GM19023 (cell line): ENCODE data around the gene TRIM25.
"Not testable (repeated sequence)": the region's sequence is repeated elsewhere in the genome, so short reads cannot be mapped to it uniquely, and the experiment has no call there.

Experiments
- ATAC-seq: cut with Tn5 transposase; IDR thresholded peaks from one replicate; pipeline ENCODE4 v1.9.1; 2021; ENCODE audit warnings: mild to moderate bottlenecking, moderate library complexity; ENCODE audit not compliant: unreplicated experiment

Gene TRIM25

GRCh38 chr17:56913867-56914580 lies at the start of gene TRIM25:
Gene TRIM25 (minus strand): TSS chr17:56914049. CDS start chr17:56913988, 61 bp downstream.
- peak; percentile 74 for ATAC-seq

- ATAC-seq = peak; percentile 98
Observed at GRCh38 chr17:56960596-56961538, 47.0 kb upstream of the TRIM25 start, which contains the start of gene COIL. Gene COIL (minus strand): TSS chr17:56961050. CDS start chr17:56961019, 31 bp downstream.

GRCh38 chr17:56956992-56957391 lies 43.1 kb upstream of the TRIM25 start:
- no peak for ATAC-seq

GRCh38 chr17:56949595-56949994 lies 35.7 kb upstream of the TRIM25 start:
- ATAC-seq = no peak

GRCh38 chr17:56948491-56948890 lies 34.6 kb upstream of the TRIM25 start:
- no peak for ATAC-seq

GRCh38 chr17:56947741-56948140 lies 33.9 kb upstream of the TRIM25 start:
- ATAC-seq = no peak

GRCh38 chr17:56945938-56946505 lies 32.2 kb upstream of the TRIM25 start:
- ATAC-seq = no peak

GRCh38 chr17:56943505-56944125 lies 29.8 kb upstream of the TRIM25 start:
- no peak for ATAC-seq

GRCh38 chr17:56939869-56940484 lies 26.1 kb upstream of the TRIM25 start:
- no peak for ATAC-seq

GRCh38 chr17:56938206-56938605 lies 24.4 kb upstream of the TRIM25 start:
- ATAC-seq = not testable (repeated sequence)

GRCh38 chr17:56937687-56938086 lies 23.8 kb upstream of the TRIM25 start:
- ATAC-seq = no peak

- ATAC-seq = no peak
Observed at GRCh38 chr17:56936697-56937322, 23.0 kb upstream of the TRIM25 start.

- no peak for ATAC-seq
Observed at GRCh38 chr17:56935461-56935860, 21.6 kb upstream of the TRIM25 start.

GRCh38 chr17:56934280-56934679 lies 20.4 kb upstream of the TRIM25 start:
- no peak for ATAC-seq

- no peak for ATAC-seq
Observed at GRCh38 chr17:56933868-56934267, 20.0 kb upstream of the TRIM25 start.

- ATAC-seq = no peak
Observed at GRCh38 chr17:56933151-56933745, 19.4 kb upstream of the TRIM25 start.

- ATAC-seq = no peak
Observed at GRCh38 chr17:56930739-56931337, 17.0 kb upstream of the TRIM25 start.

GRCh38 chr17:56929362-56929969 lies 15.6 kb upstream of the TRIM25 start:
- no peak for ATAC-seq

GRCh38 chr17:56928586-56928985 lies 14.7 kb upstream of the TRIM25 start:
- ATAC-seq = no peak
